HG03354 (cell line): ENCODE data around the gene TNRC18.
"Not testable (repeated sequence)": the region's sequence is repeated elsewhere in the genome, so short reads cannot be mapped to it uniquely, and the experiment has no call there.

Experiments used
- ATAC-seq: cut with Tn5 transposase; IDR thresholded peaks from one replicate; pipeline ENCODE4 v1.9.1; 2021; ENCODE audit warnings: mild to moderate bottlenecking; ENCODE audit not compliant: unreplicated experiment, poor library complexity, severe bottlenecking

TNRC18 gene

DNA sequence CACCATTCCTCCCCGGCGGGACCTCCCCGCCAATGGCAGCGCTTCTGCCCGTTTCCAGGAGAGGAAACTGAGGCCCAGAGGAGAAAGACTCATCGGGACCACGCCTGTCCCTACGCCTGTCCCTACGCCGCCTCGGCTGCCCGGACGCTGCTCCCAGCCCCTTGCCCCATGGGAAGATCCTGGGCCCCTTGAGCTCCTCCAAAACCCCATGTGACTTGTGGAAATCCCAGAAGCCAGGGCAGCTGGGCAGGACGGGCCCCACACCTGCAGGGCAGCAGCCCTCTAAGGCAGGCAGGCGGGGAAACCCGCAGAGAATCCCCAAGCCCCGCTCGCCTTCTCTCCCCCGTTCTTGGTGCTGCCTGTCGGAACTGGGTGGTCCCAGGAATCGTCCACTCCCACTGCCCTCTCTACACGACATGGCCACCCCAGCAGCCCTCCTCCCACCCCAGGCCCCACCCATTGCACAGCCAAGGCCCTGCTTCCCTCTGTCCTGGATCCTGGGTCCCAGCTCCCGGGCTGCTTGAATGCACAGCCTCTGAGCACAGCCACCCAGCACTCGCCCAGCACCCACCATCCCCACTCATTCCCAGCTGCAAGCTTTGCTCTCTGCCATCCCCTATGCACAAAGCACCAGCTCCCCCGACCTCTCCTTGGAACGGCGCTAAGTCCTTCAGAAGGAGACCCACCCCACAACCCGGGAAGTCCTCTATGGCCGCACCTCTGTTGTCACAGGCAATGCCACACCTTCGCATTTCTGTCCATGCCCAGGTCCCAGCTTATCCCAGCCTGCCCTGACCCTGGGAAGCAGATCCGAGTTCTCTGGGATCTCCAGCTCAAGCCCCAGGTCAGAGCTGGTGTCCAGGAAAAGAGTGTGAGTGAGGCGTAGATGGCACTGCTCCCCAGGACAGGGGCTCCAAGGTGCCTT, 90.3 kb downstream of the TNRC18 start:
- ATAC-seq, result no peak

DNA sequence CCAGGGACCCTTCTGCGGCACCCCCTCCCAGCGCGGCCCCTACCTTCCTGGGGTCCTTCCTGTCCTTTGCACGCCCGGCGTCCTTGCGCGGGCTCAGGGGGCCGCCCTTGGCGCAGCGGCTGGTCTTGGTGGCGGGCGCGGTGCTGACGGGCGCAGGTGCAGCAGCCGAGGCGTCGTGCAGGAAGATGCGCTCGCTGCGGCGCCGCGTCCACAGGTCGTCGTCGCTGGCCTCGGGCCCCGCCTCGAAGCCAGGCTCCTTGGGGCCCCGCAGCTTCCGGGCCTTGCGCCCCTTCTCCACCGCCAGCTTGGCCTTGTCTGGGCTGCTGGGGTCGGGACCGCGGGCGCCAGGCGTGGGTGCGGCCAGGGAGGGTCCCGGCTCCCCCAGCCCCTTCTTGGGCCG, 91.1 kb downstream of the TNRC18 start:
- ATAC-seq, result no peak

DNA sequence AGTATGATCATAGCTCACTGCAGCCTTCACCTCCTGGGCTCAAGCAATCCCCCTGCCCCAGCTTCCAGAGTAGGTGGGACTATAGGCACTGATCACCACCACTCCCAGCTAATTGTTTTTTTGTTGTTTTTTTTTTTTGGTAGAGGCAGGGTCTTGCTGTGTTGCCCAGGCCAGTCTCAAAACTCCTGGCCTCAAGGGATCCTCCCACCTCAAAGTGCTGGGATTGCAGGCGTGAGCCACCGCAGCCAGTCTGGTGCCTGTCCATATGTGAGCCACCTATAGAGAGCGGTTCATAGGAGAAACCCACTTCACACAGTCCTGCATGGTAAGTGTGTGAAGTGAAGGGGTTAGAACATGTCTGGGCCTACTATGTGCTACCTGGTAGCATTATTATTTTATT, 93.3 kb downstream of the TNRC18 start:
- ATAC-seq, result no peak

DNA sequence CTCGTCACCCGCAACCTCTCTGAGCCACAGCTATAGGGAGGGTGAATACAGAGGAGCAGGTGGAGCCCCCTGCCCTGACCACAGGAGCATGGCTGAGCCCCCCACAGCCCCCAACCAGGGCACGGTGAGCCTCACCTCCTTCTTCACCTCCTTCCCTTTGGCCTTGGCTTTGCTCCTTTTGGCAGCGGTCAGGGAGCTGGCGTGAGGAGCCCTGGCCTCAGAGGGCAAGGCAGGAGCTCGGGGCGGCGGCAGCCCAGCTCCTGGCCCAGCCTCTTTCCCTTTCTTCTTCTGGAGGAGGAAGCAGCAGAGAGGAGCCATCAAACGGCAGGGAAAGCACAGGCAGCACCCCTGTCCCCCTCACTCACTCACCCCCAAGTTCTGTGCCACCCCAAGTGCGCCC, 98.7 kb downstream of the TNRC18 start:
- no peak for ATAC-seq

DNA sequence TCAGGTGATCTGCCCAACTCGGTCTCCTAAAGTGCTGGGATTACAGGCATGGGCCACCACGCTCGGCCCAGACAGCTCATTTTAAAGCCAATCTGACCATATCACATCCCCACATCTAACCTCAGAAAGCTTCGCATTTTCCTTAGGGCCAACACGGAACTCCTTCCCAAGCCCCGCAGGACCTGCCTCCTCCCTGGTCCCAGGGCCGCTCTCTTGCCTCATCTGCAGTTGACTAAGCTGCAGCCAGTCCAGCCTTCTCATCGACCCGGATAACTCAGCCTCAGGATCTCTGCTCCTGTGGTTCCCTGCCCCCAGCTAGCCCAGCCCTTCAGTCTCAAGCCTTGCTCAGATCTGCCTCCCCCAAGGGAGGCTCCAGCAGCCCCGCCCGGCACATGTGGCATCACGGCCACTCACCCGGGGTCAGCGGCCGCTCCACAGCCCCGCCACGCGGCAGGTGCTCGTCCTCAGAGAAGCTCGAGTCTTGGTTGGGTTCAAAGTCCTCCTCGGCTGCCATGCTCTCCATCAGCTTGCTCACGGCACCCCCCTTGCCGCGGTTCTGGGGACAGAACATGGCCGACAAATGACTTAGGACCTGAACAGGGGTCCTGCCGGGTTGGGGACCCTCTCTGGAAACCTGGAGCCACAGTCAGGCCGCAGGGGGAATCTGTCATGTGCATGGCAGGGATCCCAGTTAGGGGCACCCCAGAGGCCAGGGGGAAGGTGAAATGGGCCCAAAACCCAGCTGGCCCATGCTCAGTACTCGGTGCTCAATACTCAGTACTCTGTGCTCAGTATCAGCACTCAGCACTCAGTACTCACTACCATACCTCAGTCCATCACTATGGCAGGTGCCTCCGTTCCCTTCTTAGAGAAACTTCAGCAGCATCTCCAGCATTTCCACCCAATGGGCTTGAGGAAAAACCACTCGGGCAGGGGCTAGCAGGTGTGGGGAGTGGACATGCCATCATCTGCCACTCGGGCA, 99.5 kb downstream of the TNRC18 start:
- ATAC-seq, result not testable (repeated sequence)

DNA sequence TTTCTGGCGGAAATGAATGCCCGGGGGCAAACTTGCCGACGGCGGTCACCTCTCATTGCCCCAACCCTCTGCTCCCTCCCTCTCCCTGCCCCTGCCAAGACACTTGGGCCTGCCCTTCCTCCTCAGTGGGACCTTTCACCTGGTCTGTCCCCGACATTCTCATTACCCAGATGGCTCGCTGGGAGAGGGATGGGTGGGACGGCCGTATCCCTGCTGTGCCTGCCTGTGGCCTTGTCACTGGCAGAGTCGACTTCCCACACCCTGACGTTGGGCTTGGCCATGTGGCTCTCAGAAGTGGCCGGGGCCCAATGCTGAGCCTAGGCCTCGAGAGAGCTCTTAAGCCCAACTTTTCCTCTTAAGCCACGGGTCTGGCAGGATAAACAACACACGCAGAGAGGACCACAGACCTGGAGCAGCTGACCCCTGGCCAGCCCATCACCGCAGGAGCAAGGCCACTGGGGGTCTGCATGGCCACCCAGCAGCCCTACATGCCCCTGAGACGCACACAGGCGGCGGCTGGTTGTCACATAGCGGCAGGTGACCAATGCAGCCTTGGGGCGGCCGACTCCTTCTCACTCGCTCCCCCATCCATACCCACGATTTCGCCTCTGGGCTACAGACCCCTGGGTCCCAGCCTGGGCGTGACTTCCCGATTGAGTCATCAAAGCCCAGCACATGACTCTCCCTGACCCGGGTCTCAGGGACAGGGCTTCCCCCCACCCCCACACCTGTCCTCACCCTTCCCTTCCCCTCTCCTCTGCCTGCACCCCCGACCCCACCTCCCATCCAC, 100.8 kb downstream of the TNRC18 start:
- no peak for ATAC-seq

DNA sequence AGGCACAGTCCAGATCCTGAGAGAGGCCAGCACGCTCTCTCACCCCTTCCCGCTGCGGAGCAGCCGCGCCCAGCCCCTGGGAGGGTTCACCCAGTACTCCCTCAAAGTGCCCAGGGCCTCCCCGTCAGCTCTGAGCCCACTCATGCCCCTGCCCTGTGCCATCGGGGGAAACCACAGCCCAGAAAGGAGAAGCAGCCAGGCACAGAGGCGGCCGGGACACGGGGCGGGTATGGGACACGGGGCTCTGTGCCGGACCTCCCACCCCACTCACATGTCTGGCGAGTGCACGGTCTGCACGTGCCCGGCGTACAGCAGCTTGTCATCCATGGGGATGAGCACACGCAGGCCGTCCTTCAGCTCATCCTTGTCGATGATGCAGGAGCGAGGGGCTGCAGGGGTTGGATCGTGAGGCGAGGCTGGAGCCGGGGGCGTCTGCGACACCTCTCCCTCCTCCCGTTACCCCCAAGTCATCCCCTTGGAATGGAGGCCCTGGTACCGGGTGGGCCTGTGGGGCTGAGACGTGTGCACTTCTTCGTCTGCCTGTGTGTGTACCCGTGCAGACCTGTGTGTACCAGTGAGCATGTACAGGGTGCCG, 102.7 kb downstream of the TNRC18 start:
- ATAC-seq, result no peak

DNA sequence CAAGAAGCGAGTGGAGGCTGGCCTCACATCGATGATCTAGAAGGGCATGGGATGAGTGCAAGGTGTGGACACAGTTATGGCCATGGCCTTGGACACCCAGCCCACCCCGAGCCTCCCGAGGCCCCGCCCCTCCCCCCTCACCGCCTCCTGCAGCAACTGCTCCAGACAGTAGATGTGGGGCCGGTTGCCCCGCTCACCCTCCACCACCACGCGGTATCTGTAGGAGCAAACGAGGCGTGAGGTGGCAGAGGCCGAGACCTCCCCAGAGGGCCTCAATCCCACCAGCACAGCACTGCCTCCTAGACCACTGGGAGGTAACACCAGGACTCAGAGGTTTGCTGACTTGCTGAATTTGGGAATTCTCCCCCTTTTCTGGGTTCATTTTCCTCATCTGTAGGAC, 103.2 kb downstream of the TNRC18 start:
- ATAC-seq, result no peak

DNA sequence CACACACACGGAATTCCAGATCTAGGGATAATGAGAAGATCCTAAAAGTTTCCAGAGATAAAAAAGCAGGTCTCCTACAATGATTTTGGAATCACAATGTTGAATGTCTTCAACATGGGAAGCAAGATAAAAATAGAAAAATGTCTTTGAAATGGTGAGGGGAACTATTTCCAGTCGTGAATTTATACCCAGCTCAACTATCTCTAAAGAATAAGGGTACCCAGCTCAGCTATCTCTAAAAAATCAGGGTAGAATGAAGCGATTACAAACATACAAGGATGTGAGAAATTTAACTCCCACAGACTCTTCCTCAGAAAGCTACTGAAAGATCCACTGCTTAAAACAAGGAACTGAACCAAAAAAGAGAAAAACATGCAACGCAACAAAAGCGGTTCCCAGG, 105.0 kb downstream of the TNRC18 start:
- not testable (repeated sequence) for ATAC-seq

DNA sequence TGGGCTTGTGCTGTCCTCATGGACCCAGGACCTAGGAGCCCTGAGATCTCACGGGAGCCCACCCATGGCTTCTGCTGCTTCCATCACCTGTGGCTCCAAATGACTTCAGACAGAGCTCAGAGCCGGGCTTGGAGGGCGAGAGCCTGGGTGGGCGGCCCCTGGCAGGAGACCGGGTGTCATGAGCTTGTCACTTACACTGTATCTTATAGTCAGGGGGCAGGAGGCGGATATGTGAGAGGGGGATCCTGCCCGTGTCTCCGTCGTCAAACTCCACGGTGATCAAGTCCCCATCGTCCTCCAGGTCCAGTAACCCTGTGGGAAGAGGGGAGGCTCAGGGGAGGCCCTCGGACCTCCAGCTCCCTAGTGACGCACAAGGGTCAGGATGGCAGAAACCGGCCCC, 107.9 kb downstream of the TNRC18 start:
- no peak for ATAC-seq

DNA sequence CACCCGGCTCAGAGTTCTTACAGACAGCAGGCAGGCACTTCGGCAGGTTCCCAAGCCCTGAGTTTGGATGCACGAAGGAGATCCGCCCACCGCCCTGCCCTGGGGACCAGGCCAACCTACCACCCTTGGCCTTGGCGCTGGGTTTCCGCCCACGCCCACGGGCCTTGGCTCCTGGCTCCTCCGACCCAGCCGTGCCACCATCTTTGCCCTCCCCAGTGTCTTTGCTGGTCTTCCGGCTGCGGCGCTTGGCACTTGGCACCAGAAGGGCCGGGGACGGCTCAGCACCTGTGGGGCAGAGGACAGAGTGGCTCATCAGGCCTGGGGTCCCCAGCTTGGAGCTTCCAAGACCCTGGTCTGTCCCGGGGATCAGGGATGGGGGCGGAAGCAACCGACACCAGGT, 108.8 kb downstream of the TNRC18 start:
- ATAC-seq, result no peak

DNA sequence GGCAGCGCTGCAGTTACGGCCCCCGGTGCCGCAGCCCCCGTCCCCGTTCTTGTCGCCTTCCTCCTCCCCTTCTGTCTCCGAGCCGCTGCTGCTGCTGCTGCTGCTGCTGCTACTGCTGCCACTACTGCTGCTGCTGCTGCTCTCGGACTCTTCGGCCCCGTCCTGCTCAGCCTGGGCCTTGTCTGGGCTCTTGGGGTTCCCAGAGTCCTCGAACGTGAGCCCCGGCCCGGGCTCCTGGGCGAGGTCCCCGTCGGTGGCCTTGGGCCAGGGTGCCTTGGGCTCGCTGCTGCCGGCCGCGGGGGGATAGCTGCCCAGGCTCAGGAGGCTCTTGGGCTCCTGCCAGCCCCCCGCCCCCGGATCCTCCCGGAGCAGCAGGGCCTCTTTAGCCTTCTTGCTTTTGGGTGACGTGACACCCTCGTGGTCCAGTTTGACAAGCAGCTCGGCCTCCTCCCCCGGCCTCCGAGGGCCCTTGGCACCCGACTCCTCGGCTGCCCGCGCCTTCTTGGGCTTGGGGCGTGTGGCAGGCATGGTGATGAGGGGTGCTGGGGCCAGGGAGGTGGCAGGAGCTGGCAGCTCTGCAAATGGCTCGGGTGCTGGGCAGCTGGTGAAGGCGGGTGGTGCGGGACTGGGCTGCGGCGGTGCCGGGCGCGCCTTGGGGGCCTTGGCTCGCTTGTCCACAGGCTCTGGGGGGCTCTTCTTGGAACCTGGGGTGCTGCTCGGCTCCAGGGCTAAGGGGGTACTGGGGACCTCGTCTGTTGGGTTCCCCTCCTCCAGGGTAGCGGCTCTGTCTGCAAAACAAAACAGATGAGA, 110.4 kb downstream of the TNRC18 start:
- not testable (repeated sequence) for ATAC-seq

DNA sequence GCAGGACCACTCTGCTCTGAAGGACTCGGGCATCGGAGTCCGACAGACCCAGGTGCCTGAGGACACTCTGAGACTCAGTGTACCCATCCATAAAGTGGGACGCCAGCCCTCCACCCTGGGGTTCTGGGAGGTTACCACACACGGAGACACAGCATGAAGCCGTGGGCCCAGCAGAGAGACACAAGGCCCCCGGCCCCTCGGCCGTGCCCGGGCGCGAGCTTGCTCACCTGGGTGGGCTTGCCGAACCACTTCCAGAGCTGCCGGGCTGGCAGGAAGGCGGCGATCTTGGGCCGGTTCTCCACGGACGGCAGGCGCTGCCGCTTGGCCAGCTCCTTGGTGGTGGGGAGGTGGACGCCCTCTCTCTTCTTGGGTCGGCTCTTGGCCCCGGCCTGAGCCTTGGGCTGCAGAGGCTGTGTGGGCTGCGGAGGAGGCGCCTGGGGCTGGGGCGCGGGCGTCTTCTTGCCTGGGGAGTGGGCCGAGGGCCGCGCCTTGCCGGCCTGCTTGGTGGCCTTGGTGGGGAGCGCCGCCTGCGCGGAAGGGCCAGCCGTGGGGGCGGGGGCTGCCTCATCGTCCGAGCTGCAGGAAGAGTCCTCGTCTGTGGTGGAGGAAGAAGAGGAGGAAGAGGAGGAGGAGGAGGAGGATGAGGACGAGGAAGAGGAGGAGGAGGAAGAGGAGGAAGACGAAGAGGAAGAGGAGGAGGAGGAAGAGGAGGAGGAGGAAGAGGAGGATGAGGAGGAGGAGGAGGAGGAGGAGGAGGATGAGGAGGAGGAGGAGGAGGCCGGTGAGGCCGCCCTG, 111.2 kb downstream of the TNRC18 start:
- not testable (repeated sequence) for ATAC-seq

DNA sequence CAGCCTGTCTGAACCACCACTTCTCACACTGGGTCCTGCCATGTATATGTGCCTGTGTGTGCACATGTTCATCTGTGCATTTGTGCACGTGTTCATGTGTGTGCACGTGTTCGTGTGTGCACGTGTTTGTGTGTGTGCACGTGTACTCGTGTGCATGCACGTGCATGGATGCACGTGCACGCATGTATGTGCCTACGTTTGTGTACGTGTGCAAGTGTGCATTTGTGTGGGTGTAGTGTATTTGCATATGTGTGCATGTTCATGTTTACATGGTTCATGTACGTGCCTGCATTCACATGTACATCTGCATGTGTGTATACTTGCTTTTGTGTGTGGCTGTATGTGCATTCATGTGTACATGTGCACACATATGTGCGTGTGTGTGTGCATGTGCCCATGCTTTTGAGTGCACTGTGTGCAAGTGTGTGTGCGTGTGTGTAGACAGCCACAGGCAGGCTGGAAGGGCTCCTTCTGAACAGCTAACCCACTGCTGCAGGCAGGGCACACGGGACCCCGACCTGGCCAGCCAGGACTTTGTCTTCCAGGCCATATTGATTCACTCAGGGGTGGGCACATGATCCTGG, 112.7 kb downstream of the TNRC18 start:
- no peak for ATAC-seq

DNA sequence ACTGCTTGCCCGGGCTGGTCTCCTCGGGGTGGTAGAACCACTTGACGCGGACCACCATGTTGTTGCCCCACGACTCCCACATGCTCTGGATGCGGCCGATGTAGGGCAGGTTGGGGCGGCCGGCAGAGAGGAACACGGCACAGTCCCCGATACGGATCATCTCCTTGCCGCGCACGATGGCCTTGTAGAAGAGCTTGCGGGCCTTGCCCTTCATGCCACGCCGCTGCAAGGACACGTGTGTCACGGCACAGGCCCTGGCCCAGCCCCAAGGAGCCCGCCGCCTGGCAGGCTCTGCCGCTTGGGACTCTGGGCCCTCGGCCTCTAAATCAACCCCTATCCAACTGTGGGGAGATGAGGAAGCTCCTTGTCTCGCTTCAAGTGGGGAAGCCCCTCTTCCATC, 114.5 kb downstream of the TNRC18 start:
- ATAC-seq, result no peak

DNA sequence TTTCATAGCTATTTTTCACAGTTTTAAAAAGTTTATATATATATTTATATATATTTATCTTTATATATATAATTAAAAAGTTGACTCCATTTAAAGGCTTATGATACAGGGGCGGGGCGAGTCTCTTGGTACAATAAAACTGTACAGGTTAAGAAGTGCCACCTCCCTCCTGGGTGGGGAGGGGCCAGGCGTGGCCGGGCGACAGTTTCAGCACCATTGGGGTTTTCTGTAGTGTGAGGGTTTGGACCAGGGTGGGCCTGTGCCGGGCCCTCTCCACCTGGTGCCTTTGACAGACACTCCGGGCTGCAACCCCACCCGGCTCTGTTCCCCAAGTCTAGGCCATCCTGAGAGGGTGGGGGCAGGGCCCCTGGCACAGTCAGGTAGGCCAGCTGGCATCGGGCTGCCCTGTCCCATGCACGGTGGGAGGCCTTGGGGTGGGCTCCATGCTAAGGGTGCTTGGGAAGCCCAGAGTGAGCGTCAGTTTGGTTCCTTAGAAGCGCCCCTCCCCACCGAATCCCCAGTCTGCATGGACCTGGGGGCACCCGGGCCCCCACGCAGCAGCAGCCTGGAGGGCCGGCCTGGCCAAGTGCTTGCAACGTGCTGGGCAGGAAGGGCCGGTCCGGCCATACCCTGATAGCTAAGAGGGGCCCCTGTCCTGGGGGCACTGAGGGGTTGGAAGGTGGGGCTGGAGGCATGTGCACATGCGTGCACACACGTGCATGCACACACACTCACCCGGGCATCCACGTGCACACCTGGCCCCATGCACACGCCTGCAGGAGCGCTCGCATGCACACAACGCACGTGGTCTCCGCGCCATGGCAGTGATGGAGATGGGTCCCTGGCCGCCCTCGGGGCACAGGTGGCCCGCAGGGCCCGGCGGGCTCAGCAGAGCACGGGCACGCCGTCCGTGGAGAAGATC, 116.2 kb downstream of the TNRC18 start:
- not testable (repeated sequence) for ATAC-seq
